Activated T-helper 1 cell treated with anti-CD3 and anti-CD28 coated beads, Interleukin-12 subunit alpha, Interleukin-12 subunit beta, Interleukin-2, Interleukin-4 antibody, amounts not matched to agents 30 ng/mL and 10 ng/mL and 1 ng/mL, durations not matched to agents 14 hours and 24 hours and 36 hours (primary cell): ENCODE data around the gene LRRFIP1. TPM values are rescaled to one million over a fixed set of nuclear protein-coding genes. Genes with fewer than 3 reads are reported as not detected.
"Not testable (repeated sequence)": the region's sequence is repeated elsewhere in the genome, so short reads cannot be mapped to it uniquely, and the experiment has no call there.

ENCODE experiments used
- DNase-seq: peaks from one replicate; pipeline ENCODE4 v3.0.0; 2021; ENCODE audit warnings: low spot score
- H3K27ac Mint-ChIP-seq: one replicate; pipeline ENCODE4 v1.8.0; 2021; ENCODE audit warnings: mild to moderate bottlenecking, mixed read lengths
- H3K27me3 Mint-ChIP-seq: one replicate; pipeline ENCODE4 v1.8.0; 2022; ENCODE audit warnings: mild to moderate bottlenecking, moderate library complexity, mixed read lengths; ENCODE audit not compliant: insufficient read depth
- H3K36me3 Mint-ChIP-seq: one replicate; pipeline ENCODE4 v1.8.0; 2021; ENCODE audit warnings: low read depth, mixed read lengths
- H3K4me1 Mint-ChIP-seq: one replicate; pipeline ENCODE4 v1.8.0; 2021; ENCODE audit warnings: low read depth, mixed read lengths
- H3K4me3 Mint-ChIP-seq: one replicate; pipeline ENCODE4 v1.8.0; 2021; ENCODE audit warnings: mild to moderate bottlenecking, moderate library complexity, mixed read lengths
- H3K9me3 Mint-ChIP-seq: one replicate; pipeline ENCODE4 v1.8.0; 2021; ENCODE audit warnings: mixed read lengths
- intact Hi-C: fragments of 100-400 bp; cut with micrococcal nuclease; formaldehyde crosslinking; loops from one replicate; pipeline ENCODE4 v1.15.1; 2024
- total RNA-seq: library from RNA; stranded (reverse); gene quantifications from 2 replicates; pipeline ENCODE4 v1.2.3, GENCODE V29; 2022

LRRFIP1 gene
- total RNA-seq, 1 donor from 2014 or later = 212 TPM

DNA sequence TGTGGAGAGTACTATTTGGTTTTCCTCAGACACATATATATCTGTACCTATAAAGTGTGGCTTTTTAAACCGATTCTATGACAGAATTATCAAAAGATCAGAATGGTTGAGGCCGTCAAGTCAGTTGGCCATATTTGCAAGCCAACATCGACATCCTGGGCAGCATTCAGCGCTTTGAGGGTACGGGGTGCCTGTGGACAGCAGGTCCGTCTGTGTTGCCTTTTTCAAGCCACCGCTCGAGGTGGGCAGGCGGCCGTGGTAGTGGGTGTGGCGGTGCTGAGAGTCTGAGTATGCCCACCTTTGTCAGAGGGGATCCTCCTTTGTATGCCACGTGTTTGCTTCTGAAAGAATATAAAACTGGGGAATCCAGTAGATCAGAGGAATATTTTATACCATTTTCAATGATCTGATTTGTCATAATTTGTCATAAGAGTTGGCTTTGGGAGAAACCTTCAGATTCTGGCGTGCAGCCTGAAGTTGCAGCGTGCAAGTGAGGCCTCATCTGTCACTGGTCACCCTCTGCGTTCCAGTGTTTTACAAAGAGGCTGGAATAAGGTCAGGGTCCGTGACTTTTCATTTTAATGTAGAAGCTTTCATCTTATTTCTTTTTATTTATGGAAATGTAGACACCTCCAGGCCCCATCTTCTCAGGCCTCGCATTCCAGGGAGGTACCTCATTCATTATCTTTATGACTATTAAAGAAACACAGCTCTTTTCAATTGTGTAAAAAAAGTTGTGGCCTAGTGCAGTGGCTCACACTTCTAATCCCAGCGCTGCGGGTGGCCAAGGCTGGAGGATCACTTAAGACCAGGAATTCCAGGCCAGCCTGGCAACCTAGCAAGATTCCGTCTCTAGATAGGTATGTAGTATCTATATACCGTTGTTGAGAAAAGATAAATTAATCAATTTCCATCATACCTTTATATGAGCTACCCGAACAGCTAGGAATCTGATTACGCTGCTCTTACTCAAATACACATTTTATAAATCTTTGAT is 133.4 kb downstream of the LRRFIP1 start:
- no peak overlapping the region for H3K4me3 Mint-ChIP-seq
- DNase-seq = no peak
- peaks cover 62% of the 10 kb centered on the region for H3K36me3 Mint-ChIP-seq
- no peaks in the 10 kb centered on the region for H3K27me3 Mint-ChIP-seq
- H3K27ac Mint-ChIP-seq = no peak overlapping the region
- intact Hi-C loops = no loop called here
- no peaks in the 10 kb centered on the region for H3K9me3 Mint-ChIP-seq
- H3K4me1 Mint-ChIP-seq = peaks cover 6% of the 10 kb centered on the region

DNA sequence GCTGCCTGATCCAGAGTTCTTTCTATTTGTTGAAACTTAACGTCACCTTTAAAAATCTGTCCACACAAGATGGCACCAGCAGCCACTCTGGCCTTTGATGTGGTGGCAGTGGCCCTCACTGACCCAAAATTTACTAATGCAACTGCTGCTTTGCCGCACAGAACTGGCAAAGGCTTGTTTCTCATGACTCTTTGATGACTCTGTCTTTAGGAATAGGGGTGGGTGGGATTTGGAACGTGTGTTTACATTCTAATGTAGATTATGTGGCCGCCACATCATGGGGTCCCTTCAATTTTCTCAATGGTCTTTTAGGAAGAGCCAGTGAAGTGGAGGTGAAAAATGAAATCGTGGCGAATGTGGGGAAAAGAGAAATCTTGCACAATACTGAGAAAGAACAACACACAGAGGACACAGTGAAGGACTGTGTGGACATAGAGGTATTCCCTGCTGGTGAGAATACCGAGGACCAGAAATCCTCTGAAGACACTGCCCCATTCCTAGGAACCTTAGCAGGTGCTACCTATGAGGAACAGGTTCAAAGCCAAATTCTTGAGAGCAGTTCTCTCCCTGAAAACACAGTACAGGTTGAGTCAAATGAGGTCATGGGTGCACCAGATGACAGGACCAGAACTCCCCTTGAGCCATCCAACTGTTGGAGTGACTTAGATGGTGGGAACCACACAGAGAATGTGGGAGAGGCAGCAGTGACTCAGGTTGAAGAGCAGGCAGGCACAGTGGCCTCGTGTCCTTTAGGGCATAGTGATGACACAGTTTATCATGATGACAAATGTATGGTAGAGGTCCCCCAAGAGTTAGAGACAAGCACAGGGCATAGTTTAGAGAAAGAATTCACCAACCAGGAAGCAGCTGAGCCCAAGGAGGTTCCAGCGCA is 135.2 kb downstream of the LRRFIP1 start:
- H3K27me3 Mint-ChIP-seq, H3K4me3 Mint-ChIP-seq, DNase-seq, H3K9me3 Mint-ChIP-seq, intact Hi-C loops, H3K4me1 Mint-ChIP-seq: not testable (repeated sequence)
- peak overlapping the region; percentile 30 for H3K27ac Mint-ChIP-seq
- peaks cover 52% of the 10 kb centered on the region for H3K36me3 Mint-ChIP-seq

DNA sequence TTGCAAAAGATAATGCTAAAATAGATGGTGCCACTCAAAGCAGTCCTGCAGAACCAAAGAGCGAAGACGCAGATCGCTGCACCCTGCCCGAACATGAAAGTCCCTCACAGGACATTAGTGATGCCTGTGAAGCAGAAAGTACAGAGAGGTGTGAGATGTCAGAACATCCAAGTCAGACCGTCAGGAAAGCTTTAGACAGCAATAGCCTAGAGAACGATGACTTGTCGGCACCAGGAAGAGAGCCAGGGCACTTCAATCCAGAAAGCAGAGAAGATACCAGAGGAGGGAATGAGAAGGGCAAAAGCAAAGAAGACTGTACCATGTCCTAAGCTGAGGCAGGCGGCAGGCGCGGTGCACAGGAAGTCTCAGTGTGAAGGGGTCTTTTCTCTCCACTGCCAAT is 136.4 kb downstream of the LRRFIP1 start:
- DNase-seq = no peak
- H3K36me3 Mint-ChIP-seq = peaks cover 44% of the 10 kb centered on the region
- peaks cover 6% of the 10 kb centered on the region for H3K4me1 Mint-ChIP-seq

DNA sequence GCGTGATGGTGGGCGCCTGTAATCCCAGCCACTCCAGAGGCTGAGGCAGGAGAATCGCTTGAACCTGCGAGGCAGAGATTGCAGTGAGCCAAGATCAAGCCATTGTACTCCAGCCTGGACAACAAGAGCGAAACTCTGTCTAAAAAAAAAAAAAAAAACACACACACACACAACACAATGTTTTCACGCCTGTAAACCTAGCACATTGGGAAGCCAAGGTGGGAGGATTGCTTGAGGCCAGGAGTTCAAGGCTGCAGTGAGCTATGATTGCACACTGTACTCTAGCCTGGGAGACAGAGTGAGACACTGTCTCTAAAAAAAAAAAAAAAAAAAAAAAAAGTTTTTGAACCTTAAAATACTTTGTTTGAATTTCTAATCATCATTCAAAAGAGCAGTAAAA is 137.7 kb downstream of the LRRFIP1 start:
- H3K36me3 Mint-ChIP-seq = peaks cover 42% of the 10 kb centered on the region
- intact Hi-C loops, H3K4me1 Mint-ChIP-seq, H3K4me3 Mint-ChIP-seq, DNase-seq, H3K27ac Mint-ChIP-seq, H3K9me3 Mint-ChIP-seq, H3K27me3 Mint-ChIP-seq: not testable (repeated sequence)

More for the DNA sequence above, 136.4 kb downstream of the LRRFIP1 start:
- Mint-ChIP-seq H3K27ac (no peak overlapping the region), H3K4me3 (no peak overlapping the region), H3K9me3 (no peaks in the 10 kb centered on the region), H3K27me3 (no peaks in the 10 kb centered on the region)
- intact Hi-C loops = no loop called here

DNA sequence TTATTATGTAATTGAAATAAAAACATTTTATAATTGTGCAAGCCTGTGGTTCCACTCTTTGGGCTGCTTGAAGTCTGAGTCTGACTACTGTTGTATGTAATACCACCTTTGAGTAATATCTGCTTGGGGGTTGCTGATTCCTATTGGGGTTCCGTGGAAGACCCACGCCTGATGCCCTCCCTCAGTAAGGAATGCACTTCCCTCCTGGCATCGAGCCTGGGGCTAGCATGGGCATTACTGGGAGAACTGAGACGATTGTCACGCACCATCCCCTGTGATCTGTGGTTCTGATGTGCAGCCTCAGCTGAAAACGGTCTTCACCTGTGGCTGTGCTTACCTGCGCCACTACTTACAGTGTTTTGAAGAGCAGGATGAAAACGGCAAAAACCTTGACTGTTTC is 138.5 kb downstream of the LRRFIP1 start:
- Mint-ChIP-seq H3K27ac (no peak overlapping the region), H3K27me3 (no peaks in the 10 kb centered on the region), H3K4me3 (no peak overlapping the region), H3K9me3 (no peaks in the 10 kb centered on the region), H3K4me1 (peaks cover 6% of the 10 kb centered on the region), H3K36me3 (peaks cover 40% of the 10 kb centered on the region)
- intact Hi-C loops = no loop called here
- DNase-seq = no peak

DNA sequence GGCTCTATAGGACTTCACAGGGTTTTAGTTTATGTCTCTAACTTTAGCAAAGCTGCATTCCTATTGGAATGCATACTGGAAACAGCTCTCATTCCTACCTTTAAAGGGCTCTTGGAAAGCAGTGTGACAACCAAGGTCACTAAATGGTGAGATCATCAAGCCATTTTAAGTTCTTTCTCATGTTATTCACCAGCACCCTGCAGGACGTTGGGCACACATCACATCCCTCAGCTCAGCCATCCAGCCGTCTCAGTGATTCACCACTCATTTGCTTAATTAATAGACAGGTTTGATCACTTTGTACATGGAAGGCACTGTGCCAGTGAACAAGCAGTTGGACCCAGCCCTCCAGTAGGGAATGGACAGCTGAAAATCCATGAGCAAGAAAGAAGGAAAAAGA is 139.0 kb downstream of the LRRFIP1 start:
- Mint-ChIP-seq H3K27me3 (no peaks in the 10 kb centered on the region), H3K27ac (no peak overlapping the region), H3K9me3 (no peaks in the 10 kb centered on the region), H3K36me3 (peaks cover 41% of the 10 kb centered on the region), H3K4me1 (peaks cover 6% of the 10 kb centered on the region), H3K4me3 (no peak overlapping the region)
- no peak for DNase-seq
- intact Hi-C loops = no loop called here

DNA sequence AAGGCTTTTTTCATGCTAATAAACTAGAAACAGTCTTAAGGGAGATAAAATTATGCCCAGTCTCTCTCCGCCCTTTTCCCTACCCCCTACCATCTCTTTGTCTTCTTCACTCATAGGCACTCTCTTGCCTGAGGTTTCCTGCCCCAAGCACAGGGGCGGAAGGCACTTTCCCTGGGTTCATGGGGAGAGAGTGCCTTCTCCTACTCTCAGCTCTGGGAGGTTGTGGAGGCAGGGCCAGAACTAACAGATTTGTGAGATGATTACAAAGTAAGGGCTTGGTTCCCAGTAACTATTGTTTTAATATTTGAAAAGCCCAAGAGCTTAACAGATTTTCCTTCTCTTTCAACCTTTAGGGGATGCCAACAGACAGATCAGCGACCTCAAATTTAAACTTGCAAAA is 145.1 kb downstream of the LRRFIP1 start:
- Mint-ChIP-seq H3K9me3 (no peaks in the 10 kb centered on the region), H3K36me3 (peaks cover 38% of the 10 kb centered on the region), H3K27me3 (no peaks in the 10 kb centered on the region), H3K4me1 (no peaks in the 10 kb centered on the region), H3K27ac (peak overlapping the region; percentile 3), H3K4me3 (no peak overlapping the region)
- DNase-seq = no peak
- intact Hi-C loops = no loop called here

DNA sequence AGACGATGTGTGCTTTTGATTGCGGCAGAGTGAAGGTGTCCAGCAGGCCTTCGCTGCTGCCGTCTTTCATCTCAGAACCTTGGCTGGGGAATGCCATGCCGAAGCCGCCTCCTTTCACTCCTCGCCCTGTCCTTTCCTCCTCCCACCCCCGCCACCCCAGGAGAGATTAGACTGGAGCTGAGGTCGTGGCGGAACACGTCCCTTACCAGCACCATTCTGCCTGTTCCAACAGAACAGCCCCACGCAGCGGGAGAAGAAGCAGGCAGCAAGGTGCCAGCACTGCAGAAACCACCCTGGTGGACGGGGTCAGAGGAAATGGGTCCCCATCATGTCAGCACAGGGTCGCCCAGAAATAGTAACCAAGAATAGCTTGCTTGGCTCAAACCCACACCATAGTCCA is 146.4 kb downstream of the LRRFIP1 start:
- no peak for DNase-seq
- H3K36me3 Mint-ChIP-seq = peaks cover 47% of the 10 kb centered on the region

DNA sequence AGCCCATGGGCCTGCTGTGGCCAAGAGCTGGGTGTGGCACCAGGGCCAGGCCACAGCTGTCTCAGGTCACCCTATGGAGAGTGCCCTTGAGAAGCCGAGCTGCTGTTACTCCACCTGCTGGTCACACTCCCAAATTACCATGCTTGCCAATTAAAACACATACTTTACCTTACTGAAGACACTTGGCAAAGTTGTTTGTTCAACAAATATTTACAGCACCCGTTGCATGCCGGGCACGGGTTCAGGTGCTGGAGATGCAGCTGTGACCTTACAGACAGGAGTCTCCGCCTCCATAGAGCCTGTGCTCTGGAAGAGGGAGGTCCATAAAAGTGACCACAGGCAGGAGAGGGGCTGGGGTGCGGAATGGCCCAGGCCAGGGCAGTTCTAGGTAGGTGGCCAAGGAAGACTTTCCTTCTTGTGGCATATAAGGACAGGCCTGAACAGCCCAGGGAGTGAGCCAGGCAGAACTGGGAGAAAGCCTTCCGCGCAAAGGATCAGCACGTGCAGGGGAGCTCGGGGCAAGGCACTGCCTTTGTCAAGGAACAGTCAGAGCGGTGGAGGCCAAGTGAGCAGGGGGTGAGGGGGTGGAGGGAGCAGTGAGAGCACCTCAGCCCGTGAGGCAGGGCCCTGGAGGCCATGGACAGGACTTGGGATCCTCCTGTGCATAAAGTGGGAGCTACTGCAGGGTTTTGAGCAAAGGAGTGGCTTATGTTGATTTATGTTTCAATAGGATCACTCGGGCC is 147.6 kb downstream of the LRRFIP1 start:
- Mint-ChIP-seq H3K36me3 (peaks cover 50% of the 10 kb centered on the region), H3K27me3 (no peaks in the 10 kb centered on the region)

More for the DNA sequence above, 146.4 kb downstream of the LRRFIP1 start:
- intact Hi-C loops = loop anchor here (1.0 kb wide), 2 partner anchors 101 to 193 kb away; no protein-coding TSS in a partner anchor
- no peak overlapping the region for H3K27ac Mint-ChIP-seq
- H3K9me3 Mint-ChIP-seq = no peaks in the 10 kb centered on the region
- no peaks in the 10 kb centered on the region for H3K27me3 Mint-ChIP-seq
- H3K4me3 Mint-ChIP-seq = no peak overlapping the region
- no peaks in the 10 kb centered on the region for H3K4me1 Mint-ChIP-seq

DNA sequence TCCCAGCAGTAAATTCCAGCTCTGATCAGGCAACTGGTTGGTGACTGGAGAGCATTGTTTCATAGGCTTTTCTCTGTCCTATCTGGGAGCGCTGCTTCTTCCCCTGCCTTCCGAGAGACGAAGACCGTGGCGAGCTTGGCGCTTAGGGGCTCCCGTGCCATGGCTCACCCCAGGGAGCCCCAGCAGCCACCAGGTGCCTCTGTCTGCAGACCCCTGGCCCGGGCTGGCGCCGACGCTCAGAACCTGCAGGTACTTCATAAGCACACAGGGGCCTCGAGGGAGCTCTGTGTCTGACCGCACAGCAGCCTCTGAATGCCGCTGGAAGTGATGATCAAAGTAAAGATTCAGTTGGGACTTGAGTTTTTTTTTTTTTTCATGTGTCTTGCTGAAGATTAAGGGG is 152.1 kb downstream of the LRRFIP1 start:
- no peaks in the 10 kb centered on the region for H3K4me1 Mint-ChIP-seq
- H3K9me3 Mint-ChIP-seq = no peaks in the 10 kb centered on the region
- no peaks in the 10 kb centered on the region for H3K27me3 Mint-ChIP-seq
- DNase-seq = no peak
- intact Hi-C loops = no loop called here
- H3K36me3 Mint-ChIP-seq = peaks cover 64% of the 10 kb centered on the region
- H3K4me3 Mint-ChIP-seq = no peak overlapping the region
- no peak overlapping the region for H3K27ac Mint-ChIP-seq

More for the DNA sequence above, 147.6 kb downstream of the LRRFIP1 start:
- H3K27ac Mint-ChIP-seq = no peak overlapping the region
- DNase-seq = peak; percentile 24
- H3K9me3 Mint-ChIP-seq = no peaks in the 10 kb centered on the region
- intact Hi-C loops = loop anchor here (1.0 kb wide), 2 partner anchors 102 to 194 kb away; no protein-coding TSS in a partner anchor
- H3K4me3 Mint-ChIP-seq = no peak overlapping the region
- H3K4me1 Mint-ChIP-seq = no peaks in the 10 kb centered on the region

DNA sequence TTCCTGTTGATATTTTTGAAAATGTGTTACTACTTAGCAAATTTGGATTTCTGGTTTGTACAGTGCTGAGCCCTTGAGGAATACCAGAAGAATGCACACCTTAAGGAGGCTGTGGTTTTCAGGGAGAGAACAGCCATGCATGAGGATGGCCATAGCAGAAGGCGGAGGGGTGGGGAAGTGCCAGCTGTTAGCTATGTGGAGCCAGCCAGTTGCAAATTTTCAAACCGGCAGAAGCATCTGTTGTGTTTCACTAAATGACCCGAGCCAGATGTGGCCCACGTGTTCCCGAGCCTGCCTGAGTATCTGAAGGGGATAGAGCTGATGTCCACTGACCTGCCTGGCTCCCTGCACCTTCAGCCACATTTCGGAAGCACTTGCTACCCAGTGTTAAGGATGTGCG is 154.8 kb downstream of the LRRFIP1 start:
- H3K9me3 Mint-ChIP-seq = peaks cover 8% of the 10 kb centered on the region
- H3K4me1 Mint-ChIP-seq = no peaks in the 10 kb centered on the region
- intact Hi-C loops = no loop called here
- no peak overlapping the region for H3K27ac Mint-ChIP-seq
- no peaks in the 10 kb centered on the region for H3K27me3 Mint-ChIP-seq
- DNase-seq = no peak
- no peak overlapping the region for H3K4me3 Mint-ChIP-seq
- H3K36me3 Mint-ChIP-seq = peaks cover 75% of the 10 kb centered on the region

DNA sequence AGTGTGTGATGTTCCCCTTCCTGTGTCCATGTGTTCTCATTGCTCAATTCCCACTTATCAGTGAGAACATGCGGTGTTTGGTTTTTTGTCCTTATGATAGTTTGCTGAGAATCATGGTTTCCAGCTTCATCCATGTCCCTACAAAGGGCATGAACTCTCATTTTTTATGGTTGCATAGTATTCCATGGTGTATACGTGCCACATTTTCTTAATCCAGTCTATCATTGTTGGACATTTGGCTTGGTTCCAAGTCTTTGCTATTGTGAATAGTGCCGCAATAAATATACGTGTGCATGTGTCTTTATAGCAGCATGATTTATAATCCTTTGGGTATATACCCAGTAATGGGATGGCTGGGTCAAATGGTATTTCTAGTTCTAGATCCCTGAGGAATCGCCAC is 156.3 kb downstream of the LRRFIP1 start:
- intact Hi-C loops, DNase-seq: not testable (repeated sequence)
- H3K36me3 Mint-ChIP-seq = peaks cover 69% of the 10 kb centered on the region

More for the DNA sequence above, 156.3 kb downstream of the LRRFIP1 start:
- not testable (repeated sequence) for H3K4me3 Mint-ChIP-seq, H3K9me3 Mint-ChIP-seq, H3K27me3 Mint-ChIP-seq, H3K27ac Mint-ChIP-seq, H3K4me1 Mint-ChIP-seq
